HepG2 (cell line): ENCODE data around the gene ALOX15.

Experiments used
- GABPB1 ChIP-seq: IDR thresholded peaks from 2 replicates; pipeline ENCODE4 v1.6.1; 2016; ENCODE audit warnings: mild to moderate bottlenecking, missing genetic modification reagents, moderate library complexity, missing compliant biosample characterization
- MTF1 ChIP-seq: sonication (generic); formaldehyde crosslinking; IDR thresholded peaks from 2 replicates; pipeline ENCODE4 v1.5.0; 2020; ENCODE audit warnings: missing genetic modification reagents
- NFRKB ChIP-seq: fragments of 450-650 bp; IDR thresholded peaks from 2 replicates; pipeline ENCODE4 v1.6.1; 2017
- RFX3 ChIP-seq: IDR thresholded peaks from 2 replicates; pipeline ENCODE4 v1.6.1; 2016; ENCODE audit warnings: missing biosample characterization, missing genetic modification reagents
- SP2 ChIP-seq: sonication (generic); formaldehyde crosslinking; IDR thresholded peaks from 2 replicates; pipeline ENCODE4 v1.5.1; 2020; ENCODE audit warnings: mild to moderate bottlenecking, missing genetic modification reagents
- ZNF331 ChIP-seq: sonication (generic); formaldehyde crosslinking; IDR thresholded peaks from 2 replicates; pipeline ENCODE4 v1.4.0; 2020; ENCODE audit warnings: missing genetic modification reagents
- TF ChIP-seq, protein P1 (sequence below): sonication (generic); formaldehyde crosslinking; IDR thresholded peaks from 2 replicates; pipeline ENCODE4 v1.4.0; 2020; ENCODE audit warnings: missing genetic modification reagents; ENCODE audit errors: not compliant biosample characterization
- TF ChIP-seq, protein P2 (sequence below): sonication (generic); formaldehyde crosslinking; IDR thresholded peaks from 2 replicates; pipeline ENCODE4 v1.4.0; 2020; ENCODE audit warnings: missing genetic modification reagents, borderline replicate concordance
- TF ChIP-seq, protein P3 (sequence below): IDR thresholded peaks from 2 replicates; pipeline ENCODE4 v1.6.1; 2016; ENCODE audit warnings: control low read depth
- TF ChIP-seq, protein P4 (sequence below): IDR thresholded peaks from 2 replicates; pipeline ENCODE4 v1.6.1; 2012; ENCODE audit warnings: inconsistent platforms

DNA sequence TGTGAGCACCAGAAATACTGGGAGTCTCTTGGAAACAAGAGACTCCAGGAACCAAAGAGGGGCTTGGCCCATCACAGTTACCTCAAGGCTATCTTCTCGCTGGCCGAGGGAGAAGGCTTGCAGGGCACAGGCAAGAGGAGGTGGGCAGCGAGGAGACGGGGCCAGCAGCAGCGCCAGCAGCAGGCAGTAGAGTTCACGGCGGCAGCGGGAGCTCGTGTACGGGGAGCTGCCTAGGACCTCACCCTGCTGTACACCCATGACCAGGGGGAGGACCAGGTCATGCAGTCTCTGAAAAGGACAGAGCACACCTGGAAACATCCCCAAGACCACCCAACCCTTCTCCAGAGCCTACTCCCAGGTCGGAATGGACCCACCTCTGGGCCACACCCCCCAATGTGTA lies 31.7 kb upstream of the ALOX15 start:
- no peak for TF ChIP-seq RFX3 (CRISPR knock-in tag)
- TF ChIP-seq, protein P1, sequence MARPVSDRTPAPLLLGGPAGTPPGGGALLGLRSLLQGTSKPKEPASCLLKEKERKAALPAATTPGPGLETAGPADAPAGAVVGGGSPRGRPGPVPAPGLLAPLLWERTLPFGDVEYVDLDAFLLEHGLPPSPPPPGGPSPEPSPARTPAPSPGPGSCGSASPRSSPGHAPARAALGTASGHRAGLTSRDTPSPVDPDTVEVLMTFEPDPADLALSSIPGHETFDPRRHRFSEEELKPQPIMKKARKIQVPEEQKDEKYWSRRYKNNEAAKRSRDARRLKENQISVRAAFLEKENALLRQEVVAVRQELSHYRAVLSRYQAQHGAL (CRISPR knock-in tag): no peak
- TF ChIP-seq, protein P2, sequence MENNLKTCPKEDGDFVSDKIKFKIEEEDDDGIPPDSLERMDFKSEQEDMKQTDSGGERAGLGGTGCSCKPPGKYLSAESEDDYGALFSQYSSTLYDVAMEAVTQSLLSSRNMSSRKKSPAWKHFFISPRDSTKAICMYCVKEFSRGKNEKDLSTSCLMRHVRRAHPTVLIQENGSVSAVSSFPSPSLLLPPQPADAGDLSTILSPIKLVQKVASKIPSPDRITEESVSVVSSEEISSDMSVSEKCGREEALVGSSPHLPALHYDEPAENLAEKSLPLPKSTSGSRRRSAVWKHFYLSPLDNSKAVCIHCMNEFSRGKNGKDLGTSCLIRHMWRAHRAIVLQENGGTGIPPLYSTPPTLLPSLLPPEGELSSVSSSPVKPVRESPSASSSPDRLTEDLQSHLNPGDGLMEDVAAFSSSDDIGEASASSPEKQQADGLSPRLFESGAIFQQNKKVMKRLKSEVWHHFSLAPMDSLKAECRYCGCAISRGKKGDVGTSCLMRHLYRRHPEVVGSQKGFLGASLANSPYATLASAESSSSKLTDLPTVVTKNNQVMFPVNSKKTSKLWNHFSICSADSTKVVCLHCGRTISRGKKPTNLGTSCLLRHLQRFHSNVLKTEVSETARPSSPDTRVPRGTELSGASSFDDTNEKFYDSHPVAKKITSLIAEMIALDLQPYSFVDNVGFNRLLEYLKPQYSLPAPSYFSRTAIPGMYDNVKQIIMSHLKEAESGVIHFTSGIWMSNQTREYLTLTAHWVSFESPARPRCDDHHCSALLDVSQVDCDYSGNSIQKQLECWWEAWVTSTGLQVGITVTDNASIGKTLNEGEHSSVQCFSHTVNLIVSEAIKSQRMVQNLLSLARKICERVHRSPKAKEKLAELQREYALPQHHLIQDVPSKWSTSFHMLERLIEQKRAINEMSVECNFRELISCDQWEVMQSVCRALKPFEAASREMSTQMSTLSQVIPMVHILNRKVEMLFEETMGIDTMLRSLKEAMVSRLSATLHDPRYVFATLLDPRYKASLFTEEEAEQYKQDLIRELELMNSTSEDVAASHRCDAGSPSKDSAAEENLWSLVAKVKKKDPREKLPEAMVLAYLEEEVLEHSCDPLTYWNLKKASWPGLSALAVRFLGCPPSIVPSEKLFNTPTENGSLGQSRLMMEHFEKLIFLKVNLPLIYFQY (CRISPR knock-in tag): no peak
- TF ChIP-seq NFRKB: no peak
- no peak for TF ChIP-seq MTF1 (CRISPR knock-in tag)
- TF ChIP-seq SP2 (CRISPR knock-in tag): no peak
- TF ChIP-seq, protein P3, sequence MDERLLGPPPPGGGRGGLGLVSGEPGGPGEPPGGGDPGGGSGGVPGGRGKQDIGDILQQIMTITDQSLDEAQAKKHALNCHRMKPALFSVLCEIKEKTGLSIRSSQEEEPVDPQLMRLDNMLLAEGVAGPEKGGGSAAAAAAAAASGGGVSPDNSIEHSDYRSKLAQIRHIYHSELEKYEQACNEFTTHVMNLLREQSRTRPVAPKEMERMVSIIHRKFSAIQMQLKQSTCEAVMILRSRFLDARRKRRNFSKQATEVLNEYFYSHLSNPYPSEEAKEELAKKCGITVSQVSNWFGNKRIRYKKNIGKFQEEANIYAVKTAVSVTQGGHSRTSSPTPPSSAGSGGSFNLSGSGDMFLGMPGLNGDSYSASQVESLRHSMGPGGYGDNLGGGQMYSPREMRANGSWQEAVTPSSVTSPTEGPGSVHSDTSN (CRISPR knock-in tag): no peak
- TF ChIP-seq, protein P4, sequence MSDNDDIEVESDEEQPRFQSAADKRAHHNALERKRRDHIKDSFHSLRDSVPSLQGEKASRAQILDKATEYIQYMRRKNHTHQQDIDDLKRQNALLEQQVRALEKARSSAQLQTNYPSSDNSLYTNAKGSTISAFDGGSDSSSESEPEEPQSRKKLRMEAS: no peak
- TF ChIP-seq ZNF331 (CRISPR knock-in tag): no peak
- TF ChIP-seq GABPB1: no peak
